ENCODE data around the gene RCVRN.

The RCVRN gene

GRCh38 chr17:9862220-9862619 lies 42.9 kb downstream of the RCVRN start:
- FAIRE-seq (no peak), DNase-seq (ENCODE audit: extremely low spot score, insufficient read length, low read depth) (no peak)

GRCh38 chr17:9860851-9861250 lies 44.2 kb downstream of the RCVRN start:
- DNase-seq (ENCODE audit: extremely low spot score, insufficient read length, low read depth) (no peak), FAIRE-seq (no peak)

GRCh38 chr17:9859781-9860180 lies 45.3 kb downstream of the RCVRN start:
- DNase-seq (ENCODE audit: extremely low spot score, insufficient read length, low read depth) (no peak), FAIRE-seq (no peak)

GRCh38 chr17:9855036-9855435 lies 50.0 kb downstream of the RCVRN start:
- no peak for FAIRE-seq
- DNase-seq (ENCODE audit: extremely low spot score, insufficient read length, low read depth) = no peak

- no peak for FAIRE-seq
- DNase-seq (ENCODE audit: extremely low spot score, insufficient read length, low read depth) = no peak
Measured at GRCh38 chr17:9854255-9854654, 50.8 kb downstream of the RCVRN start.

- DNase-seq (ENCODE audit: extremely low spot score, insufficient read length, low read depth) = no peak
- FAIRE-seq = no peak
Measured at GRCh38 chr17:9850151-9850550, 54.9 kb downstream of the RCVRN start.
